Heart left ventricle (tissue), 16 donors: ENCODE data around the gene CTXND1. TPM values are rescaled to one million over a fixed set of nuclear protein-coding genes. Genes with fewer than 3 reads are reported as not detected.

Experiments
- ATAC-seq, 4 donors: fragments of 200-7000 bp; cut with Tn5 transposase; one replicate each; pipeline ENCODE4 v1.9.1; 2020 to 2022; ENCODE audit warnings: moderate library complexity in 4 of 4, mild to moderate bottlenecking in 3 of 4, moderate number of reproducible peaks in 1 of 4
- DNase-seq, 5 donors: peaks; one replicate each; pipeline ENCODE4 v3.0.0-alpha.2; 2020
- H3K27ac ChIP-seq, 12 donors: fragments of 200-600 bp; sonication (generic) in 4 of 12; one replicate each; pipeline versions ENCODE4 v1.5.0 to v1.8.0; 2016 to 2022; ENCODE audit warnings: mild to moderate bottlenecking in 2 of 12
- H3K27me3 ChIP-seq, 9 donors: fragments of 200-600 bp; sonication (generic) in 2 of 9; one replicate each; pipeline versions ENCODE4 v1.5.1 to v1.8.0; 2016 to 2022; ENCODE audit warnings: mild to moderate bottlenecking in 3 of 9
- H3K36me3 ChIP-seq, 9 donors: fragments of 200-600 bp; sonication (generic) in 2 of 9; one replicate each; pipeline versions ENCODE4 v1.5.0 to v1.8.0; 2018 to 2022; ENCODE audit warnings: mild to moderate bottlenecking in 2 of 9
- H3K4me1 ChIP-seq, 12 donors: fragments of 200-600 bp; sonication (generic) in 4 of 12; one replicate each; pipeline versions ENCODE4 v1.5.0 to v1.8.0; 2016 to 2022; ENCODE audit warnings: mild to moderate bottlenecking in 3 of 12
- H3K4me3 ChIP-seq, 12 donors: fragments of 200-600 bp; sonication (generic) in 4 of 12; one replicate each; pipeline versions ENCODE4 v1.5.0 to v1.8.0; 2017 to 2022; ENCODE audit warnings: mild to moderate bottlenecking in 9 of 12, moderate library complexity in 4 of 12
- H3K9me3 ChIP-seq, 12 donors: fragments of 200-600 bp; sonication (generic) in 4 of 12; one replicate each; pipeline versions ENCODE4 v1.5.0 to v1.8.0; 2016 to 2022; ENCODE audit warnings: mild to moderate bottlenecking in 1 of 12
- CTCF ChIP-seq, 12 donors: fragments of 200-600 bp; sonication (generic) in 4 of 12; IDR thresholded peaks; one replicate each; pipeline versions ENCODE4 v1.5.0 to v1.8.0; 2018 to 2022; ENCODE audit warnings: antibody characterized with exemption in 12 of 12, mild to moderate bottlenecking in 5 of 12
- POLR2A ChIP-seq, 2 donors: fragments of 450-650 bp; IDR thresholded peaks; one replicate each; pipeline ENCODE4 v1.6.1; 2017; ENCODE audit warnings: antibody characterized with exemption in 2 of 2, mild to moderate bottlenecking in 2 of 2, moderate library complexity in 2 of 2
- WGBS, 4 donors: extraction: QIAGEN DNeasy Blood & Tissue Kit in 2 of 4; methylation state at CpG; one replicate each; pipeline versions ENCODE4 v1.1.5 to v1.1.7; 2013 to 2018; 5-methylcytosine and 5-hydroxymethylcytosine counted together
- intact Hi-C, 10 donors: fragments of 100-400 bp; cut with DNase I; formaldehyde crosslinking; loops; one replicate each; pipeline versions ENCODE4 v1.11.1 to v1.14.2; 2022
- polyA plus RNA-seq, 2 donors: library from polyadenylated mRNA; stranded (reverse); fragments of 200-250 nt; gene quantifications; one replicate each; pipeline ENCODE4 v1.2.3, GENCODE V29; 2013
- total RNA-seq, 9 donors: library from RNA; depleted of rRNA in 2 of 9; stranded (reverse); fragments of >200 nt in 2 of 9; fragmentation: NEBNext Ultra II Directional in 3 of 9; extraction: Animal tissue kit (Norgen Biotek cat#: 25700) in 3 of 9; gene quantifications; one replicate each; pipeline versions ENCODE4 v1.1.0 to v1.2.4, GENCODE V29; 2016 to 2023
- donor health status: ischemic (EF 13 %, LVEDD 7.1; RV severe dilation, severe dysfunction).
- donor health status: healthy with polysubstance abuse.
- donor health status: DM: no; HTN: yes; CAD: no.
- donor health status: DM: no; HTN: no; CAD: no.
- donor health status: ischemic (EF 25% LVEDD 6.9; RV normal size, moderate dysfunction).
- donor health status: ischemic (EF 25% LVEDD 5.7; RV mildly dilated, moderate dysfunction).
- donor health status: healthy.
- donor health status: DM: yes; HTN: yes; CAD: no.
- donor health status: ischemic (EF 35%, LVEDD 5.7; RV mildly dilated, moderate dysfunction).
- donor health status: nonischemic (EF 11% LVEDD 7.7; RV severe dilation, severe dysfunction).
- donor health status: DM: yes; HTN: yes; CAD: no.
- donor health status: PGD.
- donor health status: ischemic (EF 29% LVEDD 5.4; RV normal size, mild dysfunction).
- donor health status: nonischemic (EF 23%, LVEDD 6.1; RV moderate dilation, normal function).

CTXND1 gene
- total and polyA plus RNA-seq, 11 donors: 0.14 to 9.5 (median 2.9) TPM

GRCh38 chr15:80171787-80172186 is 80.2 kb downstream of the CTXND1 start:
- no peak for TF ChIP-seq POLR2A (IDR thresholded peaks at IDR 0.05)
- TF ChIP-seq CTCF (IDR thresholded peaks at IDR 0.05): no peak
- ATAC-seq: no peak
- no peaks in the 10 kb centered on the region for H3K27me3 ChIP-seq
- H3K4me3 ChIP-seq: no peak overlapping the region
- peaks cover 0 to 12% (median 0%) of the 10 kb centered on the region in 9 donors for H3K36me3 ChIP-seq
- DNase-seq: no peak
- intact Hi-C loops: loop anchor here in 7 of 10 donors (2.0 to 10.0 kb wide), 4 partner anchors 277 to 791 kb away; partner anchors contain the start of gene MTHFS (in 3 of the 7)
- no peak overlapping the region for H3K27ac ChIP-seq
- WGBS, 4 donors: 75 to 81% (median 80%) methylated on average over 4 of the region's 4 CpGs
- H3K9me3 ChIP-seq: no peaks in the 10 kb centered on the region
- peaks cover 0 to 12% (median 0%) of the 10 kb centered on the region in 12 donors for H3K4me1 ChIP-seq

- no peak overlapping the region for H3K27ac ChIP-seq
- intact Hi-C loops: loop anchor here in 7 of 10 donors (5.0 to 10.0 kb wide), 3 partner anchors 276 to 788 kb away; partner anchors contain the start of gene MTHFS (in 3 of the 7)
- no peaks in the 10 kb centered on the region for H3K9me3 ChIP-seq
- no peaks in the 10 kb centered on the region for H3K27me3 ChIP-seq
- DNase-seq: no peak
- H3K4me1 ChIP-seq: peaks cover 0 to 12% (median 0%) of the 10 kb centered on the region in 12 donors
- no peak for TF ChIP-seq CTCF (IDR thresholded peaks at IDR 0.05)
- no peak for TF ChIP-seq POLR2A (IDR thresholded peaks at IDR 0.05)
- H3K36me3 ChIP-seq: peaks cover 0 to 12% (median 0%) of the 10 kb centered on the region in 9 donors
- 91 to 96% (median 92%) methylated on average over 2 of the region's 2 CpGs for WGBS, 4 donors
- no peak overlapping the region for H3K4me3 ChIP-seq
- no peak for ATAC-seq
Measured at GRCh38 chr15:80170596-80170995, 81.4 kb downstream of the CTXND1 start.

GRCh38 chr15:80169768-80170357 is 82.2 kb downstream of the CTXND1 start:
- 92 to 95% (median 94%) methylated on average over 12 of the region's 12 CpGs for WGBS, 4 donors
- intact Hi-C loops: loop anchor here in 8 of 10 donors (5.0 to 10.0 kb wide), 4 partner anchors 275 to 788 kb away; partner anchors contain the start of gene MTHFS (in 3 of the 8)
- DNase-seq (no peak), ATAC-seq (no peak)
- Histone ChIP-seq H3K4me1 (peaks cover 0 to 11% (median 0%) of the 10 kb centered on the region in 12 donors), H3K36me3 (peaks cover 0 to 7% (median 0%) of the 10 kb centered on the region in 9 donors), H3K9me3 (no peaks in the 10 kb centered on the region), H3K4me3 (no peak overlapping the region), H3K27ac (no peak overlapping the region), H3K27me3 (no peaks in the 10 kb centered on the region)
- no peak for TF ChIP-seq POLR2A (IDR thresholded peaks at IDR 0.05)
- no peak for TF ChIP-seq CTCF (IDR thresholded peaks at IDR 0.05)

GRCh38 chr15:80168421-80168820 is 83.6 kb downstream of the CTXND1 start:
- intact Hi-C loops: loop anchor here in 1 of 10 donors (10.0 kb wide), 1 partner anchor 284 kb away; no protein-coding TSS in a partner anchor
- Histone ChIP-seq H3K9me3 (no peaks in the 10 kb centered on the region), H3K27me3 (no peaks in the 10 kb centered on the region), H3K4me3 (no peak overlapping the region), H3K4me1 (peaks cover 0 to 2% (median 0%) of the 10 kb centered on the region in 12 donors), H3K27ac (no peak overlapping the region), H3K36me3 (peaks cover 0 to 7% (median 0%) of the 10 kb centered on the region in 9 donors)
- DNase-seq (no peak), ATAC-seq (no peak)
- 74 to 96% (median 90%) methylated on average over 5 of the region's 5 CpGs for WGBS, 4 donors
- TF ChIP-seq POLR2A (IDR thresholded peaks at IDR 0.05): no peak
- TF ChIP-seq CTCF (IDR thresholded peaks at IDR 0.05): no peak
